H1 (cell line): ENCODE results near the gene KLHL2. TPM values are rescaled to one million over a fixed set of nuclear protein-coding genes. Genes with fewer than 3 reads are reported as not detected.
A peak's percentile ranks its signal among the peaks of the same experiment; 100 is the strongest.

Experiments
- CTCF ChIA-PET: fragments of 300-600 bp; sonication (Branson Sonifier 250); formaldehyde crosslinking; loops from one replicate; lab custom pipeline; 2021; ENCODE audit not compliant: partially characterized antibody; lab: Charles Lee
- POLR2A ChIA-PET: fragments of 300-600 bp; sonication (Branson Sonifier 250); formaldehyde crosslinking; loops from one replicate; lab custom pipeline; 2021; ENCODE audit warnings: inconsistent platforms; ENCODE audit not compliant: partially characterized antibody; lab: Charles Lee
- DNase-seq, 2 experiments: peaks; one replicate each; pipeline versions ENCODE4 v3.0.0 to v3.0.0-alpha.2; 2010 to 2022; ENCODE audit warnings: low spot score in 2 of 2, low read depth in 1 of 2, mixed read lengths in 1 of 2
- FAIRE-seq: peaks from 2 replicates; lab custom pipeline; 2011; peaks lifted over from hg19 to GRCh38; lab: Jason Lieb, UNC
- H2AFZ ChIP-seq: 2 replicates; pipeline ENCODE4 v1.8.1; 2012; ENCODE audit warnings: low read length, inconsistent platforms
- H2AK5ac ChIP-seq: 2 replicates; pipeline ENCODE4 v1.6.1; 2013; ENCODE audit warnings: low read depth, low read length
- H2BK120ac ChIP-seq: replicated peaks from 2 replicates; pipeline ENCODE3; 2013; ENCODE audit warnings: low read depth, low read length, inconsistent platforms
- H2BK12ac ChIP-seq: 2 replicates; pipeline ENCODE4 v1.6.1; 2013; ENCODE audit warnings: low read depth, low read length
- H2BK15ac ChIP-seq: 2 replicates; pipeline ENCODE4 v1.6.1; 2013; ENCODE audit warnings: low read length
- H2BK20ac ChIP-seq: 2 replicates; pipeline ENCODE4 v1.6.1; 2013; ENCODE audit warnings: low read length
- H2BK5ac ChIP-seq: 2 replicates; pipeline ENCODE4 v1.6.1; 2013; ENCODE audit warnings: low read depth, low read length
- H3K14ac ChIP-seq: 2 replicates; pipeline ENCODE4 v1.6.1; 2013; ENCODE audit warnings: inconsistent platforms; ENCODE audit not compliant: insufficient read length
- H3K18ac ChIP-seq: 2 replicates; pipeline ENCODE4 v1.6.1; 2013; ENCODE audit warnings: low read length; ENCODE audit errors: extremely low read depth
- H3K23ac ChIP-seq: 2 replicates; pipeline ENCODE4 v1.6.1; 2013; ENCODE audit warnings: inconsistent platforms; ENCODE audit not compliant: insufficient read length
- H3K23me2 ChIP-seq: 2 replicates; pipeline ENCODE4 v1.6.1; 2013; ENCODE audit warnings: low read depth, low read length
- H3K27ac ChIP-seq: 2 replicates; pipeline ENCODE4 v1.6.1; 2011; ENCODE audit warnings: low read depth, low read length, inconsistent platforms
- H3K27me3 ChIP-seq, 4 experiments: replicated peaks in 1 of 4; 1 replicate in 1 of 4; 2 replicates in 3 of 4; pipeline versions ENCODE4 v1.6.1 to v1.8.1; 2011 to 2013; ENCODE audit warnings: low read length in 3 of 4, mild to moderate bottlenecking in 3 of 4, inconsistent platforms in 2 of 4, mixed read lengths in 2 of 4, moderate library complexity in 1 of 4; ENCODE audit not compliant: control insufficient read depth in 3 of 4, insufficient read depth in 3 of 4; ENCODE audit errors: extremely low read depth in 1 of 4
- H3K36me3 ChIP-seq, 4 experiments: 2 replicates each; pipeline versions ENCODE4 v1.6.1 to v1.8.1; 2011 to 2013; ENCODE audit warnings: mild to moderate bottlenecking in 4 of 4, low read length in 3 of 4, moderate library complexity in 2 of 4, control low read depth in 1 of 4, inconsistent platforms in 1 of 4; ENCODE audit not compliant: insufficient read depth in 4 of 4, control insufficient read depth in 2 of 4
- H3K4ac ChIP-seq: replicated peaks from 2 replicates; pipeline ENCODE3; 2013; ENCODE audit warnings: low read length, low read depth, mixed read lengths, inconsistent platforms; ENCODE audit not compliant: insufficient read length
- H3K4me1 ChIP-seq, 4 experiments: replicated peaks in 1 of 4; 1 replicate in 1 of 4; 2 replicates in 3 of 4; pipeline versions ENCODE4 v1.6.1 to v1.8.1; 2011 to 2013; ENCODE audit warnings: low read length in 3 of 4, inconsistent platforms in 2 of 4, mixed read lengths in 1 of 4; ENCODE audit not compliant: insufficient read depth in 4 of 4, control insufficient read depth in 3 of 4
- H3K4me2 ChIP-seq, 2 experiments: 2 replicates each; pipeline versions ENCODE4 v1.6.1 to v1.8.1; 2011 to 2013; ENCODE audit warnings: low read depth in 2 of 2, low read length in 2 of 2, control low read depth in 1 of 2, inconsistent platforms in 1 of 2, mild to moderate bottlenecking in 1 of 2; ENCODE audit not compliant: insufficient read depth in 1 of 2
- H3K4me3 ChIP-seq, 4 experiments: fragments of 200-600, 300-600 bp in 1 of 4; sonication (generic), shearing (Covaris generic), sonication (Bioruptor Twin) in 1 of 4; 2 replicates each; pipeline versions ENCODE4 v1.5.1 to v1.8.1; 2011 to 2016; ENCODE audit warnings: low read length in 4 of 4, low read depth in 3 of 4, control low read depth in 2 of 4, inconsistent platforms in 2 of 4, mild to moderate bottlenecking in 2 of 4, mixed read lengths in 1 of 4, moderate library complexity in 1 of 4; ENCODE audit not compliant: insufficient read depth in 2 of 4; ENCODE audit errors: extremely low read depth in 1 of 4
- H3K56ac ChIP-seq: replicated peaks from 2 replicates; pipeline ENCODE3; 2013; ENCODE audit warnings: low read depth, mild to moderate bottlenecking, mixed read lengths, low read length, inconsistent platforms; ENCODE audit not compliant: insufficient read length
- H3K79me1 ChIP-seq: 2 replicates; pipeline ENCODE4 v1.6.1; 2013; ENCODE audit warnings: low read depth, low read length, control low read depth
- H3K79me2 ChIP-seq, 2 experiments: 2 replicates each; pipeline versions ENCODE4 v1.6.1 to v1.8.1; 2012 to 2013; ENCODE audit warnings: low read length in 2 of 2, mild to moderate bottlenecking in 2 of 2, inconsistent platforms in 1 of 2; ENCODE audit not compliant: insufficient read depth in 2 of 2, control insufficient read depth in 1 of 2
- H3K9ac ChIP-seq, 4 experiments: replicated peaks in 1 of 4; 1 replicate in 1 of 4; 2 replicates in 3 of 4; pipeline versions ENCODE4 v1.6.1 to v1.8.1; 2011 to 2013; ENCODE audit warnings: low read depth in 3 of 4, low read length in 3 of 4, control low read depth in 2 of 4, mild to moderate bottlenecking in 2 of 4, moderate library complexity in 2 of 4, inconsistent platforms in 1 of 4; ENCODE audit errors: extremely low read depth in 1 of 4
- H3K9me3 ChIP-seq, 2 experiments: 2 replicates each; pipeline versions ENCODE4 v1.6.1 to v1.8.1; 2012 to 2013; ENCODE audit warnings: mild to moderate bottlenecking in 2 of 2, moderate library complexity in 2 of 2, control low read depth in 1 of 2, inconsistent platforms in 1 of 2, low read depth in 1 of 2, low read length in 1 of 2, mixed read lengths in 1 of 2; ENCODE audit not compliant: insufficient read depth in 2 of 2
- H4K20me1 ChIP-seq, 2 experiments: replicated peaks in 1 of 2; 2 replicates each; pipeline versions ENCODE3 to v1.8.1; 2011 to 2013; ENCODE audit warnings: inconsistent platforms in 2 of 2, low read length in 2 of 2, mild to moderate bottlenecking in 1 of 2; ENCODE audit not compliant: insufficient read depth in 2 of 2, control insufficient read depth in 1 of 2
- H4K5ac ChIP-seq: 2 replicates; pipeline ENCODE4 v1.6.1; 2013; ENCODE audit warnings: low read length, low read depth, mixed read lengths, inconsistent platforms; ENCODE audit not compliant: insufficient read length
- H4K8ac ChIP-seq: 2 replicates; pipeline ENCODE4 v1.8.0; 2013; ENCODE audit warnings: mild to moderate bottlenecking, moderate library complexity, low read length, inconsistent platforms; ENCODE audit not compliant: insufficient read depth; ENCODE audit errors: extremely low read depth
- H4K91ac ChIP-seq: replicated peaks from 2 replicates; pipeline ENCODE3; 2013; ENCODE audit warnings: low read length, mixed read lengths, inconsistent platforms; ENCODE audit not compliant: insufficient read length
- BACH1 ChIP-seq: IDR thresholded peaks from 2 replicates; pipeline ENCODE4 v1.6.1; 2012; ENCODE audit warnings: low read length, improper control_type of control experiment
- E2F6 ChIP-seq: IDR thresholded peaks from 2 replicates; pipeline ENCODE4 v1.6.1; 2012; ENCODE audit warnings: inconsistent platforms
- GABPA ChIP-seq: IDR thresholded peaks from 2 replicates; pipeline ENCODE4 v1.6.1; 2011; ENCODE audit warnings: mild to moderate bottlenecking, low read length, moderate library complexity, borderline replicate concordance; ENCODE audit not compliant: insufficient read depth
- JUN ChIP-seq: IDR thresholded peaks from 2 replicates; pipeline ENCODE4 v1.6.1; 2011; ENCODE audit warnings: low read depth, mild to moderate bottlenecking, improper control_type of control experiment, low read length
- POLR2A ChIP-seq, 2 experiments: IDR thresholded peaks; 1 replicate in 1 of 2; 2 replicates in 1 of 2; pipeline ENCODE4 v1.6.1; 2011; ENCODE audit warnings: low read depth in 2 of 2, low read length in 2 of 2, mild to moderate bottlenecking in 2 of 2; ENCODE audit errors: control extremely low read depth in 1 of 2
- SIRT6 ChIP-seq: IDR thresholded peaks from one replicate; pipeline ENCODE4 v1.7.1; 2012; ENCODE audit warnings: low read length, inconsistent platforms
- WGBS, 2 experiments: shearing (Covaris generic) in 1 of 2; methylation state at CpG; one replicate each; pipeline versions ENCODE4 v1.1.6 to v1.1.7; 2013 to 2015; ENCODE audit warnings: low lambda C conversion rate in 2 of 2, mixed read lengths in 2 of 2, inconsistent platforms in 1 of 2, low coverage in 1 of 2, missing lambda C conversion rate in 1 of 2; ENCODE audit not compliant: insufficient replicate concordance in 2 of 2, insufficient coverage in 1 of 2, insufficient read length in 1 of 2; ENCODE audit errors: extremely low coverage in 1 of 2, missing lambda C conversion rate in 1 of 2; 5-methylcytosine and 5-hydroxymethylcytosine counted together
- long read RNA-seq, 2 experiments: library from RNA in 1 of 2; library from capped mRNA in 1 of 2; stranded (forward); transcript quantifications; one replicate each; pipeline ENCODE4 v2.0.0, GENCODE V29; 2021; ENCODE audit warnings: inconsistent platforms in 1 of 2
- polyA minus RNA-seq, 3 experiments: library from RNA; depleted of rRNA, polyadenylated mRNA; stranded (reverse); fragments of >200 nt; gene quantifications; 1 replicate in 2 of 3; 2 replicates in 1 of 3; pipeline ENCODE4 v1.2.3, GENCODE V29; 2011
- polyA plus RNA-seq, 7 experiments: library from polyadenylated mRNA; depleted of rRNA in 3 of 7; stranded (reverse) in 5 of 7; unstranded in 2 of 7; fragments of >200 nt in 5 of 7; fragments of 200-250 nt in 2 of 7; gene quantifications; 1 replicate in 5 of 7; 2 replicates in 1 of 7; 4 replicates in 1 of 7; pipeline versions ENCODE4 v1.2.1 to v1.2.3, GENCODE V29; 2011 to 2013; ENCODE audit warnings: missing spikeins in 2 of 7, mixed read lengths in 2 of 7
- total RNA-seq: library from RNA; stranded (reverse); fragmentation: NEBNext Ultra II Directional; extraction: Animal tissue kit (Norgen Biotek cat#: 25700); gene quantifications from 2 replicates; pipeline ENCODE4 v1.2.1, GENCODE V29; 2021

KLHL2 gene, protein sequence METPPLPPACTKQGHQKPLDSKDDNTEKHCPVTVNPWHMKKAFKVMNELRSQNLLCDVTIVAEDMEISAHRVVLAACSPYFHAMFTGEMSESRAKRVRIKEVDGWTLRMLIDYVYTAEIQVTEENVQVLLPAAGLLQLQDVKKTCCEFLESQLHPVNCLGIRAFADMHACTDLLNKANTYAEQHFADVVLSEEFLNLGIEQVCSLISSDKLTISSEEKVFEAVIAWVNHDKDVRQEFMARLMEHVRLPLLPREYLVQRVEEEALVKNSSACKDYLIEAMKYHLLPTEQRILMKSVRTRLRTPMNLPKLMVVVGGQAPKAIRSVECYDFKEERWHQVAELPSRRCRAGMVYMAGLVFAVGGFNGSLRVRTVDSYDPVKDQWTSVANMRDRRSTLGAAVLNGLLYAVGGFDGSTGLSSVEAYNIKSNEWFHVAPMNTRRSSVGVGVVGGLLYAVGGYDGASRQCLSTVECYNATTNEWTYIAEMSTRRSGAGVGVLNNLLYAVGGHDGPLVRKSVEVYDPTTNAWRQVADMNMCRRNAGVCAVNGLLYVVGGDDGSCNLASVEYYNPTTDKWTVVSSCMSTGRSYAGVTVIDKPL
- total RNA-seq = 9.9 and 12.0 TPM in 2 replicates
- 3.2 and 5.2 TPM in 2 replicates for polyA plus RNA-seq (2011; rRNA removed)
- 8.4 TPM for polyA plus RNA-seq (2011; cell fraction: cytosol; rRNA removed)
- 2.8 TPM for polyA plus RNA-seq (2011; cell fraction: nucleus; rRNA removed)
- 9.2 to 13.0 TPM (median 11.2 TPM) in 4 replicates for polyA plus RNA-seq (2012, experiment 1 of 2)
- polyA plus RNA-seq (2012, experiment 2 of 2) = 0.76 TPM
- 5.0 TPM for polyA plus RNA-seq (2013, experiment 1 of 2)
- polyA plus RNA-seq (2013, experiment 2 of 2) = 5.5 TPM
- 6.1 and 9.1 TPM in 2 replicates for polyA minus RNA-seq (2011; rRNA and poly(A)+ RNA removed)
- polyA minus RNA-seq (2011; cell fraction: cytosol; rRNA and poly(A)+ RNA removed) = 5.6 TPM
- 9.6 TPM for polyA minus RNA-seq (2011; cell fraction: nucleus; rRNA and poly(A)+ RNA removed)
- long read RNA-seq, experiment 1, partial matches to known transcripts = 9 of 13 reads
- long read RNA-seq, experiment 1, other reads (novel, unspliced or antisense) = 4 of 13 reads
- long read RNA-seq, experiment 2, partial matches to known transcripts = 2 of 3 reads
- long read RNA-seq, experiment 2, other reads (novel, unspliced or antisense) = 1 of 3 reads

GRCh38 chr4:165207431-165208220 lies at the start of gene KLHL2:
Gene KLHL2, plus strand, starts transcription at chr4:165207561. Its CDS starts 316 bp downstream, at chr4:165207877.
- FAIRE-seq (no peak), DNase-seq (peak in 1 of 2 experiments; percentile 71)
- Histone ChIP-seq H2BK15ac (no peak within 1 kb of the TSS), H3K79me2 (peaks cover 0 to 42% of the 10 kb centered on the region in 2 experiments; a peak in 3 of 4 replicates), H3K4me3 (peak within 1 kb of the TSS; percentile 79 to 99 (median 88)), H4K8ac (peak within 1 kb of the TSS; percentile 94), H3K36me3 (no peaks in the 10 kb centered on the region), H3K9me3 (no peaks in the 10 kb centered on the region), H3K23me2 (peaks cover 11% of the 10 kb centered on the region), H3K4me1 (peaks cover 4 to 11% (median 7%) of the 10 kb centered on the region in 4 experiments; a peak in 6 of 7 replicates), H2BK5ac (no peak within 1 kb of the TSS), H4K91ac (no peak within 1 kb of the TSS), H3K4me2 (peak within 1 kb of the TSS; percentile 87 to 99), H3K9ac (peak within 1 kb of the TSS; percentile 71 to 95 (median 81)), H3K4ac (no peak within 1 kb of the TSS), H3K56ac (peak within 1 kb of the TSS; percentile 39), H3K27ac (peak within 1 kb of the TSS; percentile 19; the same call in 1 of the 2 replicates), H2AK5ac (no peak within 1 kb of the TSS; the same call in 1 of the 2 replicates), H3K23ac (no peak within 1 kb of the TSS), H3K27me3 (peaks cover 0 to 4% (median 2%) of the 10 kb centered on the region in 4 experiments; a peak in 3 of 7 replicates), H3K14ac (no peak within 1 kb of the TSS), H2BK12ac (no peak within 1 kb of the TSS; the same call in 1 of the 2 replicates), H3K18ac (peak within 1 kb of the TSS; percentile 33; the same call in 1 of the 2 replicates), H3K79me1 (peaks cover 6% of the 10 kb centered on the region), H4K5ac (no peak within 1 kb of the TSS), H2BK20ac (no peak within 1 kb of the TSS), H2AFZ (peak within 1 kb of the TSS; percentile 99), H2BK120ac (no peak within 1 kb of the TSS), H4K20me1 (peaks cover 1 to 2% of the 10 kb centered on the region in 2 experiments)
- POLR2A ChIA-PET = interaction anchor here (1.1 to 2.2 kb wide), 2 partner anchors 18 to 117 kb away, joined by 3 to 9 read pairs; no protein-coding TSS in a partner anchor
- 1% methylated on average over 38 of the region's 113 CpGs; no CpG with 5 or more reads in 1 of the 2 experiments for WGBS, 2 experiments
- CTCF ChIA-PET = no interaction called here
- no peak for TF ChIP-seq SIRT6
- no peak for TF ChIP-seq BACH1
- TF ChIP-seq POLR2A (IDR thresholded peaks at IDR 0.05; ENCODE audit: control extremely low read depth in 1 of 2, low read depth in 2 of 2, low read length in 2 of 2) = peak; percentile 66 to 71; a peak in 2 of 3 replicates
- no peak for TF ChIP-seq E2F6
- TF ChIP-seq GABPA = no peak
- no peak for TF ChIP-seq JUN
